Subcutaneous abdominal adipose tissue (tissue), 5 donors: Measurements from ENCODE around the gene MYRIP.

Experiments used
- H3K27ac ChIP-seq: one replicate; pipeline ENCODE4 v1.7.0; 2013; ENCODE audit warnings: low read depth, mild to moderate bottlenecking, inconsistent platforms, low read length, moderate library complexity
- H3K27me3 ChIP-seq, 5 donors: one replicate each; pipeline ENCODE4 v1.7.0; 2013; ENCODE audit warnings: low read length in 5 of 5, inconsistent platforms in 1 of 5; ENCODE audit not compliant: control insufficient read depth in 5 of 5, insufficient read depth in 4 of 5
- H3K36me3 ChIP-seq, 5 donors: one replicate each; pipeline ENCODE4 v1.7.0; 2013; ENCODE audit warnings: low read length in 5 of 5; ENCODE audit not compliant: control insufficient read depth in 5 of 5, insufficient read depth in 5 of 5
- H3K4me1 ChIP-seq, 5 donors: one replicate each; pipeline ENCODE4 v1.7.0; 2013; ENCODE audit warnings: low read length in 5 of 5, mild to moderate bottlenecking in 3 of 5, moderate library complexity in 1 of 5; ENCODE audit not compliant: control insufficient read depth in 5 of 5, insufficient read depth in 5 of 5
- H3K4me3 ChIP-seq, 5 donors: one replicate each; pipeline ENCODE4 v1.7.0; 2013; ENCODE audit warnings: low read length in 5 of 5, low read depth in 1 of 5
- H3K9ac ChIP-seq, 5 donors: one replicate each; pipeline ENCODE4 v1.7.0; 2013; ENCODE audit warnings: low read length in 5 of 5, mild to moderate bottlenecking in 4 of 5, moderate library complexity in 3 of 5
- H3K9me3 ChIP-seq, 5 donors: one replicate each; pipeline ENCODE4 v1.7.0; 2013; ENCODE audit warnings: low read length in 5 of 5; ENCODE audit not compliant: control insufficient read depth in 5 of 5
- donor health status: healthy.
- donor health status: healthy.
- donor health status: healthy.
- donor health status: healthy.
- donor health status: healthy.

The MYRIP gene

GRCh38 chr3:40242216-40242615 is 432.8 kb downstream of the MYRIP start:
- Histone ChIP-seq H3K9me3 (no peaks in the 10 kb centered on the region), H3K4me1 (no peaks in the 10 kb centered on the region), H3K4me3 (no peak overlapping the region), H3K27ac (no peak overlapping the region), H3K9ac (no peak overlapping the region), H3K36me3 (peaks cover 0 to 4% (median 0%) of the 10 kb centered on the region in 5 donors), H3K27me3 (no peaks in the 10 kb centered on the region)

DNA sequence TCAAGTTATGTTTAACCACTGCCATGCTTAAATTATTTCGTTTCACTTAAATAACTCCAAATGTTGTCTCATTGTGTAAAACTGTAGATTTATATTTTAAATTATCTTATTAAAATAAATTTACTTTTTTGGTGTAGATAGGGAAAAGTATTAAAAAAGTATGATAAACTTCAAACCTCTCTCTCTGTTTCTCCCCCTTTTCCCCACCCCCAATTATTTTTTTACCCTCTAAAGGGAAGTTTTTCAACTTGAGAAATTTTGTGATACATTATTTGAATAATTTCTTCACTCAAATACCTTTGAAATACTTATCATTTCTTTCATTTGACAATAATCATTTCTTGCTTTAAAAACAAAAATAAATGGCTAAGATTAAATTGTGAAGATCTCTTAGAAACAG is 433.2 kb downstream of the MYRIP start:
- no peaks in the 10 kb centered on the region for H3K4me1 ChIP-seq
- no peak overlapping the region for H3K27ac ChIP-seq
- peaks cover 0 to 4% (median 0%) of the 10 kb centered on the region in 5 donors for H3K36me3 ChIP-seq
- no peak overlapping the region for H3K4me3 ChIP-seq
- H3K9ac ChIP-seq: no peak overlapping the region
- no peaks in the 10 kb centered on the region for H3K27me3 ChIP-seq
- H3K9me3 ChIP-seq: no peaks in the 10 kb centered on the region

GRCh38 chr3:40243056-40243455 is 433.6 kb downstream of the MYRIP start:
- no peak overlapping the region for H3K27ac ChIP-seq
- no peaks in the 10 kb centered on the region for H3K27me3 ChIP-seq
- no peaks in the 10 kb centered on the region for H3K4me1 ChIP-seq
- H3K36me3 ChIP-seq: peaks cover 0 to 4% (median 0%) of the 10 kb centered on the region in 5 donors
- no peaks in the 10 kb centered on the region for H3K9me3 ChIP-seq
- H3K9ac ChIP-seq: no peak overlapping the region
- H3K4me3 ChIP-seq: no peak overlapping the region

GRCh38 chr3:40247714-40248454 is 438.5 kb downstream of the MYRIP start:
- Histone ChIP-seq H3K9ac (no peak overlapping the region), H3K4me1 (no peaks in the 10 kb centered on the region), H3K9me3 (no peaks in the 10 kb centered on the region), H3K36me3 (peaks cover 0 to 7% (median 3%) of the 10 kb centered on the region in 5 donors), H3K4me3 (no peak overlapping the region), H3K27me3 (no peaks in the 10 kb centered on the region), H3K27ac (no peak overlapping the region)

DNA sequence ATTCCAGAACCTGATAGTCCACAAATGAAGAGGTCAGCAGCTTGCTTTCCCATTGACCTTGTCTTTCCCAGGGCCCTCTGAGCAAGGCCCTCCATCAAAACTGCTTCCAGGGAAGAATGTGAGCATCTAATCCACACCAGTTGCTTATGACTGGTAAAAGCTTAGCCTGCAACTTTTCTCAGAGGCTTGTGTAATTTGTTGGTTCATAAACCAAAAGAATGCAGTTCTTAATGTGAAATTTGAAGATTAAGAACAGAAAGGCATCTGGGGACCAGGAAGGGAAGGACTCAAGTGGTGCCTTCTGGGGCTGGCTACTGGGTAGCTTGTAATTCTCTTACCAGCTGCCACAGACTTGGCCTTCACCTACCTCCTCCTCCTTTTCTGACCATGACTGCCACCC is 439.2 kb downstream of the MYRIP start:
- H3K4me1 ChIP-seq: no peaks in the 10 kb centered on the region
- no peak overlapping the region for H3K4me3 ChIP-seq
- H3K9ac ChIP-seq: no peak overlapping the region
- H3K36me3 ChIP-seq: peaks cover 0 to 7% (median 3%) of the 10 kb centered on the region in 5 donors
- no peaks in the 10 kb centered on the region for H3K9me3 ChIP-seq
- H3K27me3 ChIP-seq: no peaks in the 10 kb centered on the region
- no peak overlapping the region for H3K27ac ChIP-seq

DNA sequence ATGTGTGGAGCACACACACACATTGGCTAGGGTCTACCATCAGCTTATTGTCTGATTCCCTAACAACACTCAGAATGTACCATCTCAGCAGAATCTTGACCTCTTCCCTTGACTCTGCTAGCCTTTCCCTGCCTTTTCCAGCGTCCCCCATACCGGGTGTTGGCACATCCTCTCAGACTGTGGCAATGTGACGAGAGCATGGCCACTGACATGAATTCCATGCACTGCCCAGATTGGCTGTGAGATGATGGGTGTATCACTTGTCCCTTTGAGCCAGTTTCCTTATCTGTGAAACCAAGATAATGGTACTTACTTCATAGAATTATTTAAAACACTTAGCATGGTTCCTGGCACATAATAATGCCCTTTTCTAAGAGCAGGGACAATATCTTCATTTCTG is 439.8 kb downstream of the MYRIP start:
- Histone ChIP-seq H3K9ac (no peak overlapping the region), H3K4me1 (no peaks in the 10 kb centered on the region), H3K4me3 (no peak overlapping the region), H3K9me3 (no peaks in the 10 kb centered on the region), H3K27ac (no peak overlapping the region), H3K36me3 (peaks cover 0 to 7% (median 3%) of the 10 kb centered on the region in 5 donors), H3K27me3 (no peaks in the 10 kb centered on the region)

DNA sequence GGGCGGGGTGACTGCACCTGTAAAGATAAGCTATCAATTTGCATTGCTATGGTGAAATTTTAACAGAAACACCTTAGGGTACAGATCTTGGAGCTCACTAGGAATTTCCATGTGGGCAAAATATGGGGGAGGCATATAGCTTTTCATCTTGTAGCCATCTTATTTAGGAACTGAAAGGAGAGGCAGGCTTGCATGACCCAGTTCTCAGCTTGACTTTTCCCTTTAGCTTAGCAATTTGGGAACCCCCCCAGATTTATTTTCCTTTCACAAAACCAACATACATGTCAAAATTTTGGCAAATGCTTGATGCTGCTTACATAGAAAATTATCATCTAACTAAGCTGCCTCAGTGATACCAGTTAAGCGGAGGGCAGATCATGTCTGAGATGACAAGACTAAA is 445.1 kb downstream of the MYRIP start:
- no peak overlapping the region for H3K27ac ChIP-seq
- H3K4me3 ChIP-seq: no peak overlapping the region
- peaks cover 0 to 4% (median 0%) of the 10 kb centered on the region in 5 donors for H3K36me3 ChIP-seq
- H3K9me3 ChIP-seq: no peaks in the 10 kb centered on the region
- H3K9ac ChIP-seq: no peak overlapping the region
- H3K4me1 ChIP-seq: no peaks in the 10 kb centered on the region
- H3K27me3 ChIP-seq: no peaks in the 10 kb centered on the region

GRCh38 chr3:40254891-40255290 is 445.5 kb downstream of the MYRIP start:
- Histone ChIP-seq H3K9ac (no peak overlapping the region), H3K9me3 (no peaks in the 10 kb centered on the region), H3K27ac (no peak overlapping the region), H3K27me3 (no peaks in the 10 kb centered on the region), H3K4me1 (no peaks in the 10 kb centered on the region), H3K36me3 (peaks cover 0 to 4% (median 0%) of the 10 kb centered on the region in 5 donors), H3K4me3 (no peak overlapping the region)

- no peak overlapping the region for H3K4me3 ChIP-seq
- no peaks in the 10 kb centered on the region for H3K27me3 ChIP-seq
- H3K4me1 ChIP-seq: no peaks in the 10 kb centered on the region
- no peaks in the 10 kb centered on the region for H3K9me3 ChIP-seq
- H3K9ac ChIP-seq: no peak overlapping the region
- peaks cover 0 to 3% (median 0%) of the 10 kb centered on the region in 5 donors for H3K36me3 ChIP-seq
- H3K27ac ChIP-seq: no peak overlapping the region
These were observed 446.1 kb downstream of the MYRIP start for GRCh38 chr3:40255532-40255931.

DNA sequence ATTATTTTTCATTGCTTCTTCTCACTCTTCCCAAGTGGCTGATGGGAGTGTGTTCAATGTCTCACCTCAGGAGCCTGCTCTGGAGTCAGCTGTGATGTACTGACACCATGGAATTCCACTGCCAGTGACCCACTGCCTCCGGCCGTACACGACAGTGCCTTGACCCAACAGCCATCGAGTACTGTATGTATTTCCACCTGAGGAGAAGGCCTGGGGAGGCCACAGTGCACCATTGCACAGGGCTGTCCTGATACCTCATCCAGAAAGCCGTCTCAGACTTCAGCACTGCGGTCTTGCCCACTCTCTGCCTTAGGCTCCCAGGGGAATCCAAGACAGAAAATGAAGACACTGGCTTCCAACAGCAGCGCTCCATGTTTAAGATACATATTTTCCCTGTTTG is 448.7 kb downstream of the MYRIP start:
- Histone ChIP-seq H3K27ac (no peak overlapping the region), H3K9me3 (no peaks in the 10 kb centered on the region), H3K36me3 (peaks cover 0 to 3% (median 0%) of the 10 kb centered on the region in 5 donors), H3K4me1 (no peaks in the 10 kb centered on the region), H3K9ac (no peak overlapping the region), H3K4me3 (no peak overlapping the region), H3K27me3 (no peaks in the 10 kb centered on the region)
